ENCODE measurements around the gene TOX2.

- no peak for TF ChIP-seq POLR2A (IDR thresholded peaks at IDR 0.05; ENCODE audit: low read depth, low read length)
- TF ChIP-seq POLR2AphosphoS5 (IDR thresholded peaks at IDR 0.05; ENCODE audit: low read depth, low read length) = no peak
These were observed 40.6 kb downstream of the TOX2 start for GRCh38 chr20:43955062-43955749.

All from GM12892 (cell line).